ENCODE measurements around the gene TBXAS1. TPM values are rescaled to one million over a fixed set of nuclear protein-coding genes. Genes with fewer than 3 reads are reported as not detected.
A peak's percentile ranks its signal among the peaks of the same experiment; 100 is the strongest.
"Not testable (repeated sequence)": the region's sequence is repeated elsewhere in the genome, so short reads cannot be mapped to it uniquely, and the experiment has no call there.

The TBXAS1 gene
- total RNA-seq, 2 experiments from 2014 or later: 3.6 to 5.1 TPM

- Mint-ChIP-seq H3K36me3 (ENCODE audit: low read depth) (peaks cover 5% of the 10 kb centered on the region), H3K27ac (peak overlapping the region; percentile 10), H3K27me3 (peaks cover 3% of the 10 kb centered on the region), H3K4me1 (peaks cover 25% of the 10 kb centered on the region), H3K4me3 (no peak overlapping the region), H3K9me3 (ENCODE audit: low read depth) (no peaks in the 10 kb centered on the region)
- CTCF ChIA-PET: interaction anchor here (1.1 to 1.4 kb wide), 2 partner anchors 11 to 14 kb away, joined by 3 to 4 read pairs; no protein-coding TSS in a partner anchor
- intact Hi-C loops (cut with DNase I, micrococcal nuclease): loop anchor here (2.0 to 5.0 kb wide), 3 partner anchors 237 to 556 kb away; no protein-coding TSS in a partner anchor
- no peak for ATAC-seq
- no peak for DNase-seq
- POLR2A ChIA-PET: interaction anchor here (0.6 kb wide), 1 partner anchor 511 kb away, joined by 3 read pairs; no protein-coding TSS in a partner anchor
Measured at GRCh38 chr7:139917851-139918250, 88.8 kb downstream of the TBXAS1 start.

DNA sequence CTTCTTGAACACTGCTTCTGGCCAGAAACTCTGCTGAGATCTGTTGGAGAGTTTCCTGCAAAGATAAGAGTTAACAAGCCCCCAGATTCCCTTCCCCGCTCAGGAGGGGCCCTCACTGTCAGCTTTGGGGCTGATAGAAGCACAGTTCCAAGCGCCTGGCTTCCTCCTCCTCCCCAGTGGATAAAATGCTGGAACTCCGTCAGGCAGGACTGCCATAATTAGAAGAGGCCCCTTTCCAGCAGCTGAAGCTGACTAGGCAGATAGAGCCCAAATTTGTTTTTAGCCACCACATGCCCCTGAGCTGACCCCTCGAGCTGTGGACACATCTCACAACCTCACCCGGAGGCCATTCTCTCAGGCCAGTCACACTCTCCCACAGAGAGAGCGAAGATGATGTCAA is 89.4 kb downstream of the TBXAS1 start:
- intact Hi-C loops (cut with DNase I, micrococcal nuclease): loop anchor here in 1 of 2 experiments (5.0 kb wide), 1 partner anchor 556 kb away; no protein-coding TSS in a partner anchor
- H3K27ac Mint-ChIP-seq: no peak overlapping the region
- POLR2A ChIA-PET: no interaction called here
- H3K4me1 Mint-ChIP-seq: peaks cover 25% of the 10 kb centered on the region
- CTCF ChIA-PET: interaction anchor here (1.1 kb wide), 1 partner anchor 14 kb away, joined by 3 read pairs; no protein-coding TSS in a partner anchor
- no peak for ATAC-seq
- no peak for DNase-seq
- H3K27me3 Mint-ChIP-seq: peaks cover 3% of the 10 kb centered on the region
- H3K36me3 Mint-ChIP-seq (ENCODE audit: low read depth): peaks cover 5% of the 10 kb centered on the region
- H3K9me3 Mint-ChIP-seq (ENCODE audit: low read depth): no peaks in the 10 kb centered on the region
- no peak overlapping the region for H3K4me3 Mint-ChIP-seq

GRCh38 chr7:139923090-139923489 is 94.0 kb downstream of the TBXAS1 start:
- no peaks in the 10 kb centered on the region for H3K36me3 Mint-ChIP-seq (ENCODE audit: low read depth)
- intact Hi-C loops (cut with DNase I, micrococcal nuclease): no loop called here
- ATAC-seq (no peak), DNase-seq (no peak)
- no peak overlapping the region for H3K4me3 Mint-ChIP-seq
- H3K27me3 Mint-ChIP-seq: peaks cover 1% of the 10 kb centered on the region
- POLR2A ChIA-PET: interaction anchor here (0.6 kb wide), 2 partner anchors 57 to 298 kb away, joined by 3 to 4 read pairs; no protein-coding TSS in a partner anchor
- no peak overlapping the region for H3K27ac Mint-ChIP-seq
- CTCF ChIA-PET: no interaction called here
- H3K4me1 Mint-ChIP-seq: peaks cover 1% of the 10 kb centered on the region
- H3K9me3 Mint-ChIP-seq (ENCODE audit: low read depth): no peaks in the 10 kb centered on the region

DNA sequence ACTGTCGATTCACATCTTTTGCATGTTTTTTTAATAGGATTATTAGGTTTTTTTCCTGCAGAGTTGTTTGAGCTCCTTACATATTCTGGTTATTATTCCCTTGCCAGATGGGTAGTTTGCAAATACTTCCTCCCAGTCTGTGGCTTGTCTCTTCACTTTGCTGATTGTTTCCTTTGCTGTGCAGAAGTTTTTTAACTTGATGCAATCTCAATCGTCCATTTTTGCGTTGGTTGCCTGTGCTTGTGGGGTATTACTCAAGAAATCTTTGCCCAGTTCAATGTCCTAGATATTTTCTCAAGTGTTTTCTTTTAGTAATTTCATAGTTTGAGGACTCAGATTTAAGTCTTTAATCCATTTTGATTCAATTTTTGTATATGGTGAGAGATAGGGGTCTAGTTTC is 95.4 kb downstream of the TBXAS1 start:
- ATAC-seq (no peak), DNase-seq (no peak)
- H3K36me3 Mint-ChIP-seq (ENCODE audit: low read depth): peaks cover 2% of the 10 kb centered on the region
- no peak overlapping the region for H3K4me3 Mint-ChIP-seq
- peaks cover 6% of the 10 kb centered on the region for H3K4me1 Mint-ChIP-seq
- POLR2A ChIA-PET: no interaction called here
- H3K27me3 Mint-ChIP-seq: peaks cover 1% of the 10 kb centered on the region
- intact Hi-C loops (cut with DNase I, micrococcal nuclease): no loop called here
- H3K27ac Mint-ChIP-seq: no peak overlapping the region
- H3K9me3 Mint-ChIP-seq (ENCODE audit: low read depth): no peaks in the 10 kb centered on the region
- CTCF ChIA-PET: no interaction called here

- H3K36me3 Mint-ChIP-seq (ENCODE audit: low read depth); H3K9me3 Mint-ChIP-seq (ENCODE audit: low read depth); H3K27me3 Mint-ChIP-seq; H3K4me3 Mint-ChIP-seq; POLR2A ChIA-PET; H3K27ac Mint-ChIP-seq: not testable (repeated sequence)
- ATAC-seq (peak; percentile 66), DNase-seq (peak; percentile 35)
- intact Hi-C loops (cut with DNase I, micrococcal nuclease): loop anchor here in 1 of 2 experiments (1.0 kb wide), 1 partner anchor 13 kb away; no protein-coding TSS in a partner anchor
- CTCF ChIA-PET: interaction anchor here (1.2 to 1.7 kb wide), 2 partner anchors 12 to 77 kb away, joined by 4 read pairs; no protein-coding TSS in a partner anchor
- H3K4me1 Mint-ChIP-seq: peaks cover 17% of the 10 kb centered on the region
Measured at GRCh38 chr7:139929221-139929620, 100.2 kb downstream of the TBXAS1 start.

DNA sequence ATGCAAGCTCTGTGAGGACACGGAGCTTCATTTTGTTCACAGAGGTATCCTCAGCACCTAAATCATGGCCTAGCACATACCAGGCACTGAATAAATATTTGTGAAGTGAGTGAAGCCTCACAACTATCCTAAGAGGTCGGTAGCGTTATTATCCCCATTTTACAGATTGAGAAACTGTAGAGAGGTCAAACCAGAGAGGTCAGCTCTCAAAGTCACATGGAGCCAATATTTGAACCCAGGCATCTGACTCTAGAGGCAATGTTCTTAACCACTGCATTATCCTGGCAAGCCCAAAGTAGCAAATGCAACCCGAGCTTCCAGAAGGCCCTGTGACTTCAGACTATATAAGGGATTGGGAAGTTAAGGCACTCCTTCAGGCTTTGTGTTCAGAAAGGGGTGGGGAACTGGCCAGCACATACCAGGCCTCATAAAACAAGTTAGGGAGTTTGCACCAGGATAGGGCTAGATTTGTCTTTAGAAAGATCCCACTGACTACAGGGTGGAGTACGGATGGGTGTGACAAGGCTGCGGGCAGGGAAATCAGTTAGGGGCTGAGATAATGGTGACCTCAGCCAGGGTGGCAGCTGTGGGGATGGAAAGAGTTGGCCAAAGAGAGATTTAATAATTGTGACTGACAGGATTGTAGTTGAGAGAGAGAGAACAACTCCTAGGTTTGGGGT is 101.4 kb downstream of the TBXAS1 start:
- intact Hi-C loops (cut with DNase I, micrococcal nuclease): no loop called here
- Mint-ChIP-seq H3K27ac (no peak overlapping the region), H3K4me3 (no peak overlapping the region), H3K27me3 (no peaks in the 10 kb centered on the region), H3K9me3 (ENCODE audit: low read depth) (no peaks in the 10 kb centered on the region), H3K36me3 (ENCODE audit: low read depth) (peaks cover 2% of the 10 kb centered on the region), H3K4me1 (peaks cover 17% of the 10 kb centered on the region)
- ChIA-PET POLR2A (no interaction called here), CTCF (interaction anchor here (0.6 to 1.5 kb wide), 4 partner anchors 72 to 328 kb away, joined by 3 to 5 read pairs (median 4); no protein-coding TSS in a partner anchor)
- no peak for ATAC-seq
- no peak for DNase-seq

GRCh38 chr7:139931190-139931934 is 102.3 kb downstream of the TBXAS1 start:
- H3K36me3 Mint-ChIP-seq (ENCODE audit: low read depth): peaks cover 2% of the 10 kb centered on the region
- no peaks in the 10 kb centered on the region for H3K27me3 Mint-ChIP-seq
- ATAC-seq: peak; percentile 30
- DNase-seq: peak; percentile 22
- no peaks in the 10 kb centered on the region for H3K9me3 Mint-ChIP-seq (ENCODE audit: low read depth)
- CTCF ChIA-PET: interaction anchor here (0.6 to 1.5 kb wide), 3 partner anchors 13 to 329 kb away, joined by 3 read pairs; no protein-coding TSS in a partner anchor
- POLR2A ChIA-PET: interaction anchor here (0.8 to 1.0 kb wide), 2 partner anchors 18 to 251 kb away, joined by 3 to 4 read pairs; no protein-coding TSS in a partner anchor
- intact Hi-C loops (cut with DNase I, micrococcal nuclease): no loop called here
- peaks cover 17% of the 10 kb centered on the region for H3K4me1 Mint-ChIP-seq
- H3K27ac Mint-ChIP-seq: no peak overlapping the region
- no peak overlapping the region for H3K4me3 Mint-ChIP-seq

DNA sequence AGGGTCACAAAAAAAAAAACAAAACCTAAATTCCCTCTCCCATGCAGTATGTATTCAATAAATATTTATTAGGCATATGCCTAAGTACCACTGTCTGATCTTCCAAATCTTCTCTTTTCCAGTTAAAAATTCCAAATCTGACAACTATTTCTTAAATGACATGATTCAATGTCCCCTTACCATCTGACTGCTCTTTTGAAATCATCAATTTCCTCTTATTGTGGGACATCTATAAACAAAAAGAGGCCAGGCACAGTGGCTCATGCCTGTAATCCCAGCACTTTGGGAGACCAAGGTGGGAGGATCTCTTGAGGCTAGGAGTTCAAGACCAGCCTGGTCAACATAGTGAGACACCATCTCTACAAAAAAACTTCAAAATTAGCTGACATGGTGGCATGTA is 103.5 kb downstream of the TBXAS1 start:
- H3K9me3 Mint-ChIP-seq (ENCODE audit: low read depth): no peaks in the 10 kb centered on the region
- intact Hi-C loops (cut with DNase I, micrococcal nuclease): no loop called here
- H3K27ac Mint-ChIP-seq: no peak overlapping the region
- H3K4me1 Mint-ChIP-seq: peaks cover 17% of the 10 kb centered on the region
- ChIA-PET CTCF (interaction anchor here (1.1 kb wide), 1 partner anchor 15 kb away, joined by 3 read pairs; no protein-coding TSS in a partner anchor), POLR2A (no interaction called here)
- peaks cover 2% of the 10 kb centered on the region for H3K36me3 Mint-ChIP-seq (ENCODE audit: low read depth)
- H3K27me3 Mint-ChIP-seq: no peaks in the 10 kb centered on the region
- DNase-seq (no peak), ATAC-seq (no peak)
- H3K4me3 Mint-ChIP-seq: no peak overlapping the region

GRCh38 chr7:139936760-139937310 is 107.8 kb downstream of the TBXAS1 start:
- peaks cover 3% of the 10 kb centered on the region for H3K27me3 Mint-ChIP-seq
- intact Hi-C loops (cut with DNase I, micrococcal nuclease): no loop called here
- no peak overlapping the region for H3K4me3 Mint-ChIP-seq
- CTCF ChIA-PET: interaction anchor here (0.6 to 1.2 kb wide), 2 partner anchors 25 to 154 kb away, joined by 3 read pairs; no protein-coding TSS in a partner anchor
- DNase-seq: peak; percentile 18
- no peak overlapping the region for H3K27ac Mint-ChIP-seq
- ATAC-seq: peak; percentile 31
- POLR2A ChIA-PET: no interaction called here
- H3K9me3 Mint-ChIP-seq (ENCODE audit: low read depth): no peaks in the 10 kb centered on the region
- H3K36me3 Mint-ChIP-seq (ENCODE audit: low read depth): no peaks in the 10 kb centered on the region
- peaks cover 6% of the 10 kb centered on the region for H3K4me1 Mint-ChIP-seq

DNA sequence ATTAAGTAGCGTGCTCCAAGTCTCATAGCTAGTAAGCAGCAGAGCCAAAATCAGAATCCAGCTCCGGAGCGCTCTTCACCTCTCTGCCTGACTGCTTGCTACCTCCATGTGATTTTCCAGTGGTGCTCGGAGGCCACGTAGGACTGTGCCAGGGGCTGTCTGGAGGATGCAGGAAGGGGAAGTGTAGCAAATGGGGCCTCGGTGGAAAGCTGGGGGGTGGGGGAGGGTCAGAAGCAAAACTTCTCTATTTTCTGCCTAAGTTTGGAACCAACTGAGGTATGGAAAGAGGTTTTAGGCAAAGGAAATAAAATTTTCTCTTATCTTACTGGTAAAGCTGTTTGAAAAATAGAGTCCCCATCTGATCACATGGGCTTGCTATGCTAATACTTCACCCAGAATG is 108.7 kb downstream of the TBXAS1 start:
- Mint-ChIP-seq H3K27ac (no peak overlapping the region), H3K4me1 (peaks cover 6% of the 10 kb centered on the region), H3K27me3 (peaks cover 3% of the 10 kb centered on the region), H3K9me3 (ENCODE audit: low read depth) (no peaks in the 10 kb centered on the region), H3K4me3 (no peak overlapping the region), H3K36me3 (ENCODE audit: low read depth) (no peaks in the 10 kb centered on the region)
- ChIA-PET POLR2A (no interaction called here), CTCF (interaction anchor here (0.8 to 1.2 kb wide), 2 partner anchors 26 to 290 kb away, joined by 3 read pairs; no protein-coding TSS in a partner anchor)
- DNase-seq (no peak), ATAC-seq (no peak)
- intact Hi-C loops (cut with DNase I, micrococcal nuclease): no loop called here

GRCh38 chr7:139940866-139941265 is 111.8 kb downstream of the TBXAS1 start:
- no peak overlapping the region for H3K27ac Mint-ChIP-seq

More at GRCh38 chr7:139940866-139941265, 111.8 kb downstream of the TBXAS1 start:
- Mint-ChIP-seq H3K9me3 (ENCODE audit: low read depth) (peaks cover 2% of the 10 kb centered on the region), H3K4me1 (peaks cover 6% of the 10 kb centered on the region), H3K27me3 (peaks cover 3% of the 10 kb centered on the region), H3K36me3 (ENCODE audit: low read depth) (peaks cover 6% of the 10 kb centered on the region), H3K4me3 (no peak overlapping the region)
- DNase-seq (peak; percentile 41), ATAC-seq (peak; percentile 99)
- ChIA-PET POLR2A (interaction anchor here (0.5 kb wide), 1 partner anchor 20 kb away, joined by 3 read pairs; no protein-coding TSS in a partner anchor), CTCF (interaction anchor here (1.1 kb wide), 2 partner anchors 40 to 339 kb away, joined by 4 to 5 read pairs; no protein-coding TSS in a partner anchor)
- intact Hi-C loops (cut with DNase I, micrococcal nuclease): no loop called here

Data from activated CD4-positive, alpha-beta T cell treated with anti-CD3 and anti-CD28 coated beads for 36 hours (primary cell).